SJSA1 (cell line): ENCODE data around the gene GAS2L1. TPM values are rescaled to one million over a fixed set of nuclear protein-coding genes. Genes with fewer than 3 reads are reported as not detected.

Experiments
- DNase-seq, 2 experiments: peaks; one replicate each; pipeline ENCODE4 v3.0.0-alpha.2; 2015 to 2020; ENCODE audit warnings: low spot score in 2 of 2, low read depth in 1 of 2
- H3K27ac ChIP-seq: fragments of 250-450 bp; sonication (Bioruptor Pico); 2 replicates; pipeline ENCODE4 v1.5.1; 2020; ENCODE audit warnings: mild to moderate bottlenecking, moderate library complexity
- H3K27me3 ChIP-seq: fragments of 250-450 bp; sonication (Bioruptor Pico); replicated peaks from 2 replicates; pipeline ENCODE4 v1.5.1; 2020; ENCODE audit warnings: mild to moderate bottlenecking, moderate library complexity
- H3K36me3 ChIP-seq: fragments of 250-450 bp; sonication (Bioruptor Pico); 2 replicates; pipeline ENCODE4 v1.5.1; 2020; ENCODE audit warnings: mild to moderate bottlenecking
- H3K4me1 ChIP-seq: fragments of 250-450 bp; sonication (Bioruptor Pico); replicated peaks from 2 replicates; pipeline ENCODE4 v1.6.1; 2021; ENCODE audit warnings: mild to moderate bottlenecking
- H3K4me3 ChIP-seq: fragments of 250-450 bp; sonication (Bioruptor Pico); 2 replicates; pipeline ENCODE4 v1.5.1; 2020; ENCODE audit warnings: mild to moderate bottlenecking
- H3K9me3 ChIP-seq: fragments of 250-450 bp; sonication (Bioruptor Pico); replicated peaks from 2 replicates; pipeline ENCODE4 v1.5.1; 2020; ENCODE audit warnings: mild to moderate bottlenecking
- total RNA-seq: library from RNA; depleted of rRNA; stranded (reverse); fragments of >200 nt; shearing (Covaris generic); gene quantifications from 2 replicates; pipeline ENCODE4 v1.2.3, GENCODE V29; 2014

The GAS2L1 gene
- total RNA-seq, 1 experiment from 2014 or later = 10.4 TPM

- Histone ChIP-seq H3K36me3 (peaks cover 64% of the 10 kb centered on the region), H3K27ac (no peak overlapping the region), H3K4me1 (no peaks in the 10 kb centered on the region), H3K4me3 (no peak overlapping the region), H3K9me3 (no peaks in the 10 kb centered on the region), H3K27me3 (no peaks in the 10 kb centered on the region)
- DNase-seq = no peak
These were observed 24.8 kb downstream of the GAS2L1 start for GRCh38 chr22:29331213-29331612.

DNA sequence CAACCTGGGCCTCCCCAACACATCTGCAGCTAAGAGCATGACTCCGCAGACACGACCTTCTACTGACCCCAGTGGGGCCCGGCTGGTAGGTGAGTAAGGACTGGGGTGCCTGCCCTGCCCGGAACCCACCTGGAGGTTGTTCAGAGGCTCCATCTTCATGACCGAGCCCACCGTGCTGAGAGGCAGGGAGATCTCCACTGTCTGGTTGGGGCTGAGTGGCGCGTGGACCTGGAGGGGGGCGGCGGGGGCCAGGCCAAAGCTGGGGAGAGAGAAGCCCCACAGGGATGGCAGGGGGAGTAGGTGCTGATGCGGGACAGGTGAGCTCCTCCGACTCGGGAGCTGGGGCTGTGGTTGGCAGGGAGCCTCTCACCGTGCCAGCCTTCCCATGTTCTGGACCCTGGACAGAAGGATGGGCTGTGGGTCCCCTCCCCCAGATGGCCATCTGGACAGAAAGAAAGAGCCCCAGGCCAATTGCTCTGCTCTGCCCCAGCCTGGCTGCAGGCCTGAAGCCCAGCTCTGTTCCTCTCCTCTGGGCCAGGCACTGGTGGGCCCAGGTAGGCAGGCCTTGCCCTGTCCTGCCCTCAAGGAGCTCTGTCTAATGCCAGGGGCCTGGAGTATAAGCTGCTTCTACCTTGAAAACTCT lies 25.3 kb downstream of the GAS2L1 start:
- Histone ChIP-seq H3K36me3 (peaks cover 67% of the 10 kb centered on the region), H3K4me1 (no peaks in the 10 kb centered on the region), H3K4me3 (no peak overlapping the region), H3K27ac (no peak overlapping the region), H3K9me3 (no peaks in the 10 kb centered on the region), H3K27me3 (no peaks in the 10 kb centered on the region)
- no peak for DNase-seq

- no peak for DNase-seq
- no peak overlapping the region for H3K4me3 ChIP-seq
- H3K9me3 ChIP-seq = no peaks in the 10 kb centered on the region
- H3K27me3 ChIP-seq = no peaks in the 10 kb centered on the region
- H3K36me3 ChIP-seq = peaks cover 66% of the 10 kb centered on the region
- no peaks in the 10 kb centered on the region for H3K4me1 ChIP-seq
- no peak overlapping the region for H3K27ac ChIP-seq
These were observed 26.5 kb downstream of the GAS2L1 start for GRCh38 chr22:29332886-29333496.

DNA sequence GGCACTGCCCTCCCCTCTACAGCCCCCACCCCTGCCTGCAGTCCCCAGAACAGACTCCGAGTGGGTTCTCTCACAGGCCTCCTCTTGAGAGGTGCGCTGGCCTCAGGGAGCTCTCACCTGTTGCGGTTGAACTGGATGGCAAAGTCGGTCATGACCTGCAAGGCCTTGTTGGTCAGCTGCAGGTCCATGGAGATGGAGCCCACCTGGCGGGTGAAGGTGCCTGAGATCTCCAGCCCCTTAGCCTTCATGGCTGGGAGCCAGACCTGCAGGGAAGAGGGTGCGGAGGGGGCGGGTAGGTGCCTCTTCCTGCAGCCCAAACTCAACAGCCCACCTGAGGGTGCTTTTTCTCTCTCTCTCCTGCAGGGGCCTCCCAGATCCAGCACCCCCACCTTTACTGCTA lies 27.7 kb downstream of the GAS2L1 start:
- Histone ChIP-seq H3K27me3 (no peaks in the 10 kb centered on the region), H3K9me3 (no peaks in the 10 kb centered on the region), H3K4me1 (no peaks in the 10 kb centered on the region), H3K36me3 (peaks cover 69% of the 10 kb centered on the region), H3K27ac (no peak overlapping the region), H3K4me3 (no peak overlapping the region)
- DNase-seq = no peak

- Histone ChIP-seq H3K36me3 (peaks cover 69% of the 10 kb centered on the region), H3K9me3 (no peaks in the 10 kb centered on the region), H3K4me3 (no peak overlapping the region), H3K27me3 (no peaks in the 10 kb centered on the region), H3K27ac (no peak overlapping the region), H3K4me1 (no peaks in the 10 kb centered on the region)
- no peak for DNase-seq
These were observed 28.4 kb downstream of the GAS2L1 start for GRCh38 chr22:29334696-29335344.

DNA sequence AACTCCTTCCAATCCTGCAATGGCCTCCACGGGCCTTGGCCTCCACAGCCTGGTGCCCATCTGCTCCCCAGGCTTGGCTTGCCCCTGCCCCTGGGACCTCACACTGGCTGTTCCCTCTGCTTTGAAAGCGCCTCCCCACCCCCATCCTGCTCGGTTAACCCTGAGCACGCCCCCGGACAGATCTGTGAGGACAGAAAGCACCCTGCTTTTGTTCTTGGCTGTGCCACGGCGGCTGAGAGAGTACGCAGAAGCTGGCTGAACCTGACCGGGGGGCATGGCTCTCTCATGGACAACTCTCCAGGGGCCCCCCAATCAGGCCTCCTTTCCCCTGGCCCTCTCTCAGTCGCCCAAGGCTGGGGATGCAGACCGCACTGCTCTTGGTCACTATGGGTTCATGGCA lies 29.2 kb downstream of the GAS2L1 start:
- Histone ChIP-seq H3K27ac (no peak overlapping the region), H3K9me3 (no peaks in the 10 kb centered on the region), H3K36me3 (peaks cover 71% of the 10 kb centered on the region), H3K4me1 (no peaks in the 10 kb centered on the region), H3K4me3 (no peak overlapping the region), H3K27me3 (no peaks in the 10 kb centered on the region)
- DNase-seq = no peak

DNA sequence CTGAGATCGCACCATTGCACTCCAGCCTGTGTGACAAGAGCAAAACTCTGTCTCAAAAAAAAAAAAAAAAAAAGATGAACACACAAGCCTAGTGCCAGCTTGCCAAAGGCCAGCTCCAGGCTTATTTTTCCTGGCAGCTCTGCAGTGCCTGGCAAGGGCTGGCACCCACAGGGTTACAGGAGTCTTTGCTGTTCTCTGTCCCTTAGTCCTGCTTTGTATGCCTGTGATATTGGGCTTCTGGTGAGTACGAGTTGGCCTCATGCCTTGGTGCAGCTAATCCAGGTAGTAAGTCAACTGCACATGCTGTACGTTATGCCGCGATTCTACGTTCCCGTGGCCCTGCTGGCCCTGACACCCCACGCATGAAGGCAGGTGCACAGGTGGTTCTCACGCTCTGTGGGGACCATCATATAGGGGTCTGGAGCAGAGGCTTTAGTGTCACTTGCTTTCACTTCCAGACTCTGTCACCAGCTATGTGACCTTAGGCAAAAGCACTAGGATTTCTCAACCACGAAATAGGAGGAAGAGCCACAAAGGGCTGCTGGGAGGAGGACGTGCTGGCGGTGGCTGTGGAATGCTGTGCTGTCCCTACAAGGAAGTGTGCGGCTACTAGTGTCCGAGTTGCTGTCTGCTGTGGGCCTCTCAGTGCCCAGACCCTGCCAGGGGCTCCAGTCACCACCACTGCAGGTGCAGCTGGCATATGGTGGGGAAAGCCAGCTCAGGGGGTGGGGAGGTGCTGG lies 30.5 kb downstream of the GAS2L1 start:
- H3K4me3 ChIP-seq = no peak overlapping the region

DNA sequence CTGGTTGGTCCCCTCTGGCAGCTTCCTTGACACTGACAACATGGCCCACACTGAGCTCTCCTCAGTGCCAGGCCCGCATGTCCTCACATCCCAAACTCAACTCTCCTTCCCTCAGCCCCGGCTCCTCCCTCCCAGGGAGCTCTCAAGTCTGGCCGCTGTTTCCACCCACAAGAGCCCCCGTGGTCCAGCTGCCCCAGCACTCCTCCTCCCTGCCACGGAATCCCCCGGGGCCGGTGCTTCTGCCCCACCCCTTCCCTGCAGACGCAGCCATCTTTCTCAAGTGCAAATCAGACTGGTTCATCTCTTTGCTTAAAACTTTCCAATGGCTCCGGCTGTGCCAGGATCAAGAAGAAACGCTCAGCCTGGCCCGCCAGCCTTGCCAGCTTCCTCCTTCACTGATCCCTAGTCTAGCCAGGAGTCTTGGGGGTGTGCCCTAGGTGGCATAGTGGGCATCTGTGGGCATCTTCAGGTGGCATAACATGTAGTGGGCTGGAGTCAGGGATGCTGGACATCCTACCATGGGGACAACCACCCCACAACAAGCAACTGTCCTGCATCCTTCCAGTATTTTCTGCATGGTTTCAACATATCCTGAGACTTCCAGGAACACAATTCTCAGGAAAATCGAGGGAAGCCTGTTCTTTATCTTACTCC lies 31.3 kb downstream of the GAS2L1 start:
- H3K36me3 ChIP-seq = peaks cover 85% of the 10 kb centered on the region
- no peaks in the 10 kb centered on the region for H3K27me3 ChIP-seq
- DNase-seq = no peak
- H3K4me1 ChIP-seq = no peaks in the 10 kb centered on the region; the same call in 1 of the 2 replicates
- H3K9me3 ChIP-seq = no peaks in the 10 kb centered on the region
- no peak overlapping the region for H3K27ac ChIP-seq
- no peak overlapping the region for H3K4me3 ChIP-seq

More for the DNA sequence above, 30.5 kb downstream of the GAS2L1 start:
- H3K36me3 ChIP-seq = peaks cover 77% of the 10 kb centered on the region
- H3K27me3 ChIP-seq = no peaks in the 10 kb centered on the region
- H3K4me1 ChIP-seq = no peaks in the 10 kb centered on the region
- no peak overlapping the region for H3K27ac ChIP-seq
- H3K9me3 ChIP-seq = no peaks in the 10 kb centered on the region
- DNase-seq = no peak

GRCh38 chr22:29338398-29338797 lies 31.9 kb downstream of the GAS2L1 start:
- peaks cover 85% of the 10 kb centered on the region for H3K36me3 ChIP-seq
- no peak overlapping the region for H3K27ac ChIP-seq
- H3K27me3 ChIP-seq = no peaks in the 10 kb centered on the region
- no peak overlapping the region for H3K4me3 ChIP-seq
- H3K4me1 ChIP-seq = peaks cover 6% of the 10 kb centered on the region
- no peak for DNase-seq
- no peaks in the 10 kb centered on the region for H3K9me3 ChIP-seq

DNA sequence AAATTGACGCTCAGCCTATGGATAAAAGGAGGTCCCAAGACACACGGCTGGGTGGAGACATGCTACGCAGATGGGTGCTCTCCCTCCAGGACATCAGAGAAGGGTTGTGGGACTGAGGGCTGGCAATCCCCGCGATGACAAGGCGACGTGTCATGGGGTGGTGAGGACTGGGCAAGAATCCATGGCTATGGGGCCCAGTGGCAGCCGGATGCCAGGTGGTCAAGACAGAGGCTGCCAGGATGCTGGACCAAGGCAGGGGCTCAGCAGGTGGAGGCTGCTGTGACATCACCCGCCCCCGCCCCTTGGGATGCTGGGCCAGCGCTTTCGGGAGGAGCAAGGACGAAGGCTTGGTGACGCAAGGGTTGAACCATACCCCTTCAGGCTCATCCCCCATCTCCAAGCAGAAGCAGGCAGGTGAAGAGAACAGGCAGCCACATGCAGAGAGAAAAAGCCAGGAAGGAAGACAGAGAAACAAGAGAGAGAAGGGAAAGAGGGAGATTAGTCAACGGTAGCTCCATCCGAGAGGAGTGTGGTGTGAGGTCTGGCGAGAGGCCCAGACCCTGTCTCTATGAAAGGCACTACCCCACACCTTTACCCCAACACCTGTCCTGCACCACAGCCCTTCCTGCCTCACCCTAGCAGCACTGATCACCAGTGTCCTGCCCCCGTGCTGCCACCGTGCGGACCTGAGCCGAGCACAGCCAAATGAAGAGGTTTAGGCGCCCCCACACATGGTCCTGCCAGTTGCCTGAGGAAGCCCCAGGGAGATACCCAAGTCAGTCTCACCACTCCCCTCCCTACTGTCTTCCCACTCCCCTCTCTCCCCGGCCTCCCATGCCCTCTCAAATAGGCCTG lies 33.2 kb downstream of the GAS2L1 start:
- peaks cover 82% of the 10 kb centered on the region for H3K36me3 ChIP-seq
- peaks cover 16% of the 10 kb centered on the region for H3K4me1 ChIP-seq
- H3K9me3 ChIP-seq = no peaks in the 10 kb centered on the region
- no peaks in the 10 kb centered on the region for H3K27me3 ChIP-seq
- H3K4me3 ChIP-seq = no peak overlapping the region
- peak in 1 of 2 experiments; percentile 39 for DNase-seq
- H3K27ac ChIP-seq = no peak overlapping the region

GRCh38 chr22:29340566-29340965 lies 34.1 kb downstream of the GAS2L1 start:
- H3K4me1 ChIP-seq = peaks cover 19% of the 10 kb centered on the region
- peak in 1 of 2 experiments; percentile 40 for DNase-seq
- no peaks in the 10 kb centered on the region for H3K9me3 ChIP-seq
- no peaks in the 10 kb centered on the region for H3K27me3 ChIP-seq
- H3K4me3 ChIP-seq = no peak overlapping the region
- no peak overlapping the region for H3K27ac ChIP-seq
- peaks cover 81% of the 10 kb centered on the region for H3K36me3 ChIP-seq

GRCh38 chr22:29341056-29341848 lies 34.8 kb downstream of the GAS2L1 start:
- Histone ChIP-seq H3K27ac (no peak overlapping the region), H3K9me3 (no peaks in the 10 kb centered on the region), H3K4me1 (peaks cover 19% of the 10 kb centered on the region), H3K36me3 (peaks cover 81% of the 10 kb centered on the region), H3K4me3 (no peak overlapping the region), H3K27me3 (no peaks in the 10 kb centered on the region)
- peak in 1 of 2 experiments; percentile 39 for DNase-seq
